GM18526 (cell line): ENCODE data around the gene GBX1.

ENCODE experiments used
- POLR2A ChIP-seq: IDR thresholded peaks from 3 replicates; pipeline ENCODE4 v1.6.1; 2011; ENCODE audit not compliant: insufficient read length; ENCODE audit errors: extremely low read depth

Gene GBX1

DNA sequence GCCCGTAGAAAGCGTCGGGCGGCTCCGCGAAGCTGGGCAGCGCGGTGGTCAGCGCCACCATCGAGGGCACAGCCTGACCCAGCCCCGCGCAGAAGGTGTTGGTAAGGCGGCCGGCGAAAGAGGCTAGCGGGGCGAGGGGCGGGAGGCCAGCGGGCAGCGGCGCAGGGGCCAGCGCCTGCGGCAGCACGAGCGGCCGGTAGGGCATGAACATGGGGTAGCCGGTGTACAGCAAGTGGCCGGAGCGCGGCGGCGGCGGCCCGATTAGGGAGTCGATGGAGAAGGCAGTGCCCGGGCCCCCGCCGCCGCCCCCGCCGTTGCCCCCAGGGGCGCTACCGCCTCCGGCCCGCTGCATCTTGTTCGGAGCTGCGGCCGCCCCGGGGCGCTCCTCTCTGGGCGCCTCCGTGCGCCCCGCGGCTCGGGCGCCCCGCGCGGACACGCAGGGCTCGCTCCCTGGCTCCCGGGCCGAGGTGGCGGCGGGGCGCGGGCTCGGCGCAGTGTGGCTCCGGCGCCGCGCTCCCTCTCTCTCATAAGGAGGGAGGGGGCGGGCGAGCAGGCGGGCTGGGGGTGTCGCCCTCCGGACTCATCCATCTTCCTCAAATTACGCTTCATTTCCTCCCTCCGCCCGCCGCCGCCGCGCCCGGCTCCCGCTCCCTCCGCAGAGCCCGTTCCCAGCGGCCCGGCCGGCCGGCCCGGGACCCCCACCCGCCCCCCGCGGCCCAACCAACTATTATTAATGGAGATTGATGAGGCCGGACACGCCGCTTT is at the start of gene GBX1:
Gene GBX1, minus strand, starts transcription at position 498 of the 765 bp plus-strand sequence. Its CDS starts 146 bp downstream, at position 352.
- no peak for TF ChIP-seq POLR2A

DNA sequence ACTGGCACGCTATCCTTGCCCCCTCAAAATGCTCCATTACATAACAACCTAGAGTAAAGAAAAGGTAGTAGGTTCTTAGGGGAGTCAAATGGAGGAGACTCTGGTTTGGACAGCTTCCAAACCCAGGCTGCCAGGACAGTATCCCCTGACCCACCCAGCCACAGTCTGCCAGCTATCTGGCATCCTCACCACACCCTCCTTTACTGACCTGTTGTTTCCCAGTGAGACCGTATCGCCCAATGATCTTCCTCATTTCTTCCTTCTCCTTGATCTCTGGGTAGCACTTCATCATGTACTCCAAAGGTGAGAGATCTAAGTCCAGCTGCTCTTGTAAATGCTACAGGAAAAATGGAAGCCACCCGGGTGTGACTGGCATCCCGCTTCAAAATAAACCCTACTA is 47.9 kb upstream of the GBX1 start:
- no peak for TF ChIP-seq POLR2A

DNA sequence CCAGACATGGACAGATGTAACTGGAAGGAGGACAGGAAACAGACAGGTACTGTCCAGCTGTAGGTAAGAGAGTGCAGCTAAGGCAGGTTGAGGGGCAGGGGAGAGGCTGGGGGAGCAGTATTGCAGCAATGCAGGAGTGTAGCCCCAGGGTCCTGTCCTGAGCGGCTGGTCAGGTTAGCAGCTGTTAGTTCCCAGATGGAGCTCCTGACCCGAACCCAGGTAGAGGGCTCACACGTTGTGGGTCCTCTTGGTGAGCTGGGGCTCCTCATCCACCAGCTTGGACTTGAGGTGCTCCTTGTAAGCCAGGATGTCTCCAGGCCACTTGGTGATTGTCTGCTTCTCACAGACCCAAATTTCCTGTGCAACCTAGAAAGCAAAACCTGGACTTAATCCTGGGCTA is 46.3 kb upstream of the GBX1 start:
- TF ChIP-seq POLR2A: no peak

DNA sequence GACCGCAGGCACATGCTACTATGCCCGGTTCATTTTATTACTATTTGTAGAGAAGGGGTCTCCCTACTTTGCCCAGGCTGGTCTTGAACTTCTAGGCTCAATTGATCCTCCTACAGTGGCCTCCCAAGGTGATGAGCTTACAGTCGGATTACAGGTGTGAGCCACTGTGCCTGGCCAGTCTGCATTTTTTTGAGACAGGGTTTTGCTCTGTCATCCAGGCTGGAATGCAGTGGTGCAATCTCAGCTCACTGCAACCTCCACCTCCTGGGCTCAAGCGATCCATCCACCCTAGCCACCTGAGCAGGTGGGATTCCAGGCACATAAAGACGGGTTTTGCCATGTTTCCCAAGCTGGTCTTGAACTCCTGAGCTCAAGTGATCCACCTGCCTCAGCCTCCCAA is 45.1 kb upstream of the GBX1 start:
- TF ChIP-seq POLR2A: no peak

DNA sequence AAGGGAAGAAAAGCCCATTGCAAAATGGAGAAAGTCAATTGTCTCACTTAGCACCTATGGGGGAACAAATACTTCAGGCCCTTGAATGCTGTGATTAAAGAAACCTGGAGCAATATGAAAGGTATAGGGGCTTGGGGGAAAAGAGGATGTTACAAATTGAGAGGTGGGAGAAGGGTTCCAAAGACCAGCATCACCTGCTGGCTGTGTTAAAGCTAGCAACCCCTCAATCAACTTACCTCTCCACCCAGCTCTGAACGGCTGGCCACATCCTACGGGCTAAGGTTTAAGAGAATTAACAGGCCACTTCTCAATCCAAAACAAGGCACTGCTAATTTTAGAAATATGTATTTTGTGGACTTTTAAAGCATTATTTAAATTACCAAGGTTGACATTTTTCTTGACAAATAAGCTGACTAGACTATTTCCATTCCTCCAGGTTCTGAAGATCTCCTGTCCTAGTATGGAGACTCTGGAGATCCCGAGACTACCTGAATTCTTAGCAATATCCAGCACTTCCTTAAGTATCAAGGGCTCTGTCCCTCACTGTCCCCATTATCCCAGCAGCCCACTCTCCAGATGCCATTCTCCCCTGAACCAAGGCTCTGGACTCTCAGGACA is 43.8 kb upstream of the GBX1 start:
- TF ChIP-seq POLR2A: no peak

DNA sequence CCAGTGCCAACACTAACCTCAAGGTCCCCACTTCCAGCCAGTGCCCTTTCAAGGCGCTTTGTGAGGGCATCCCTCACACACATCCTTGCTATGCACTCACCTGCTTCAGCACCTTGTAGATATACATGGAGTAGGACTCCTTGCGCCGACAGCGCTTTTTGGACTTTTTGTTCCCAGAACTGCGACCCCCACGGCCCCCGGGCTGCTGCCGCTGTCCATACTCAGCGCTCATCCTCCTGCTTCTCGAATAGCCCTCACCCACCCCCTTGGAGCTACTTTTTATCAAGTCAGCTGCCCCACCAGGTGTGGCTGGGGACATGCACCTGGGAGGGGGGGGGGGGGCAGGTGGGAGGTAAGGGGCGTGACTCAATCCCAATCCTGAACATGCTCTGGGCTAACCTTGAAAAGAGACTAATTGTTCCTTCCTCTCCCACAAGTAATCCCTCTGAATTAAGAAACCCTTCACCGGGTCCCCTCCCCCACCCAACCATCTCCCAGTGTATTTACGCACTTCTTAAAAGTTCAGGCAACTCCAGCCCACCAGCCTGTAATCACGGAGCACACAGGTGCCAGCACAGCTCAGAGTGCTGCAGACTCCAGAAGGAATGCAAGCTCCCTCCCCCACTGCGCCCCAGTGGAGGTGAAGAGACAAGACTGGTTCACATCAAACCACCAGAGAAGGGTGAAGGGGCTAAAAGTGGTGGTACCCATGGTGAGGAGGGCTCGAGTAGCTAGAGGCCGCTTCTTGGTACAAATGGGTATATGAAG is 42.8 kb upstream of the GBX1 start, which contains the start of gene H2BK1:
Gene H2BK1, minus strand, starts transcription at position 402 of the 768 bp plus-strand sequence. Its CDS starts 170 bp downstream, at position 232.
- no peak for TF ChIP-seq POLR2A

DNA sequence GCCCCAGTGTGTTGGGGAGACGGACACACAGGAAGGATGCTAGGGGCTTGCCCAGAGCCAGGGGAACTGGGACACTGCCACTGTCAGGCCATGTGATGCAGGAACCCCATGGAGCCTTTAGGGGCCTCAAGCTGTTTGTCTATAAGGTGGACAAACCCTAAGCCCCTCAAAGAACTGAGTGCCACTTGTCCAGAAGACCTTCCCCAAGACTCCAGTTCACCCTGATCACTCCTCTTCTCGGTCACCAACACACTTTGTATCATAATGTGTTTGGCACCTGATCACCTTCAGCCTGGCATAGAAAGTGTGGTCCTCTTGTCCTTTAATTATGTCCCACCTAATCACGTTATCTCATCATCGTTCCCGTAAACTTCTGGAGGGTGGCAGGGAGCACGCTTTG is 42.1 kb upstream of the GBX1 start:
- no peak for TF ChIP-seq POLR2A

DNA sequence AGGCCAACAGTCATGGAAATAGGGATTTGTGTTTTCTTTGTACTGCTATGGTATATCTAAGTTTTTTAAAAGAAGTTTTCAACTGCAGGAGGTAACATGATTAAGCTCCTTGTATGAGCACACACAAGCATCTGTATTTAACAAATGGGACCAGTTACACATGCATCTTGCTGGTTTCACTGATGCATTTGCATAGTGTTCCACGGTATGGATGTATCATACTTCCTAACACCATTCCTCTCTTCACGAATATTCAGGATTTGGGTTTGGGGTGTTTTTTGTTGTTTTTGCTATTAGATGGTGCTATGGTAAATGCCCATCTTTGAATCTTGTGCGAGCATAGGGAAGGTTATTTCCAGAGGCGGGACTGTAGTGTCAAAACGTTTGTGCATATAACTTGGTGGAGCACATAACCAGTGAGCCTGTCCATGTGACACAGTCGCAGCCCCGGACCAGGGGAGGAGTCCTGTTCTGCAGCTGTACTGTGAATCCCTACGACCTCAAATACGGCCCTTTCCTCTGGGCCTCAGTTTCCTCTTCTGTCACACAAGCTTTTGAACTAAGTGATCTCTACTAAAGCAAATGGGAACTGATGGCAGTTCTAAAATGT is 40.9 kb upstream of the GBX1 start:
- TF ChIP-seq POLR2A: no peak

DNA sequence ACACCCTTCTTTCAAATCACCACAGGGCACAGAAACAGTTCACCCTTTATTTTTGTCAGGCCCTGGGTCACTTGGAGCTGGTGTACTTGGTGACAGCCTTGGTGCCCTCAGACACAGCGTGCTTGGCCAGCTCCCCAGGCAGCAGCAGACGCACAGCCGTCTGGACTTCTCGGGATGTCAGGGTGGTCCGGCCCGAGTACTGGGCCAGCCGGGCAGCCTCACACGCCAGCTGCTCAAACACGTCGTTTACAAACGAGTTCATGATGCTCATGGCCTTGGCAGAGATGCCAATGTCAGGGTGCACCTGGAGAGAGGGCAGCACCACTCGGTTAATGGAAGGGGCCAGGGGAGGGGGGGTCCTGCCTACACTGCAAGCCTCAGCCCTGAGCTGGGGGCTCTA is 40.3 kb upstream of the GBX1 start:
- TF ChIP-seq POLR2A: no peak

DNA sequence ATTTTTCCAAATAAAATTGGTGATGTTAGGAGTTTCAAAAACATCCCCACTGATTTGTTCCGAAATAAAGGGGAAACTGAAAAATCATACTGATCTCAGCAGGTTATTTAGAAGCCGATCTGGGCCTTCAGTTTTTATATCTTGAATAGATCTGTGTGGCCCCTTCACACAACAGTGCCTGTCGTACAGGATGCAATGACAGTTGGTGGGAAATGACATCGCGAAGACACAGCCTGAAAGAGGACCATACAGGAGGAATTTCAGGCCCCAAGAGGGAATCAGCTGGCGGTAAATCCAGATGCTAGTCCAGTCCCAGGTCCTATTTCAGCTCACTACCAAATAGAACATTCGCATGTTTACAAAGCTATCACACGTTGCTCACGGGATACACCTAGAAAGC is 39.8 kb upstream of the GBX1 start:
- TF ChIP-seq POLR2A: no peak

DNA sequence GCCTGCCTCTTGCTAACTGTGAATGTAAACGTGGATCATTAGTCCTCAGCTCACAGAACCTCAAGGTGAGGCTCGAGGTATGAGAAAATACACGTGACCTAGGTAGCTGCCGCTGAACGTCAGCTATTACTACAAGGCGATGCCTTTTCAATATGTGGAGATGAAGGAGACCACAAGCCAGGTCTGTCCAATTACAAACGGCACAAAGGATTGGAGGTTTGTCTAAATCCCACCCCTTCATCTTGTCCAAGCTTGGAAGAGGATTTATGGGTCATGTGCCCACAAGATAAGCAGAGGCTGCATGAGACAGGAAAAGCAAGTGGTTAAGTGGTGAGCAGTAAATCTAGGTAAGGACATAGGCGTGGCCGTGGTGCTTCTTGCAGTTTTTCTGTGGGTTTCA is 39.4 kb upstream of the GBX1 start:
- TF ChIP-seq POLR2A: no peak

DNA sequence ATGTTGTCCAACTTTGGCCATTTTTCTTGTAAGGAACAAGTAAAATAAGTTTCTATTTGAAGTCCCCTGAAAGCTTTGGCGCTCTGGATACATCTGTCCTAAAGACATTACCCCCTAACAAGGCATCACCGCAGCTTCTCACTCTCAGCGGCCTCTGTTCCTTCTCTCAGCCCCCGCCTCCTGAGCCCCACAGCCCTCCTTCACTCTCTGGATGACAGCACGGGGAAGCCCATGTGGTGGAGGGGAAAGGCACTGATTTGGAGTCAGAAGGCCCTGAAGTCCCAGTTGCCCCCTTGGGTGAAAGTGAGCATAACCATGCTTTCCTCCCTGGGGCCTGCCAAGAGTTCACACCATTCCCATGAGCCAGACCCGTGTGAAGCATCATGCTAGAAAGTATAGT is 38.2 kb upstream of the GBX1 start:
- TF ChIP-seq POLR2A: no peak

DNA sequence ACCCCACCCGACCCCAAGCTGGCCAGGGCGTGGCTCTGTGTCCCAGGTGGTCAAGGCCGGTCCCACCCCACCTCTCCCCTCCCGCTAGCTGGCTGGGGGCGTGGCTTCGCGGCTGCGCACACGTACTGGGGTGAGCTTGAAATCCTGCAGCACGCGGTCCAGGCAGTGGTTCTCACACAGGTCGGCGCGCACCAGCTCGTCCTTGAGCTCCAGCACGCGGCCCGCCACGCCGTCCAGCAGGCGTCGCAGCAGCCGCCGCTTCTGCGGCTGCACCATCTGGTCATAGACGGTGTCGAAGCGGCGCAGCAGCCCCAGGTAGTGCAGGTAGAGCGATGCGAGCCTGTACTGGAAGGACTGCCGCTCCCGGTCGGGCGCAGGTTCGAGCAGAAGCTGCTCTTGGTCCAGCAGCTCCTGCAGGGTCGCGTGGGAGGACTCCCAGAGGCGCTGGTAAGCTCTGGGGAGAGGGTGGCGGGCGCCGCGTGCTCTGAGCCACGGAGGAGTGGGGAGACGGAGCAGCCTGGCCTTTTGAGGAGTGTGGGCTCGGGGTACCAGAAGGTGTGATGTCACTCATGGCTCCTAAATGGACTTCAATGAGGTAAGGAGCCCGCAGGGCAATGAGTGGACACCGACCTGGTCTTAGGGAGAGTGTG is 37.0 kb upstream of the GBX1 start:
- TF ChIP-seq POLR2A: no peak

DNA sequence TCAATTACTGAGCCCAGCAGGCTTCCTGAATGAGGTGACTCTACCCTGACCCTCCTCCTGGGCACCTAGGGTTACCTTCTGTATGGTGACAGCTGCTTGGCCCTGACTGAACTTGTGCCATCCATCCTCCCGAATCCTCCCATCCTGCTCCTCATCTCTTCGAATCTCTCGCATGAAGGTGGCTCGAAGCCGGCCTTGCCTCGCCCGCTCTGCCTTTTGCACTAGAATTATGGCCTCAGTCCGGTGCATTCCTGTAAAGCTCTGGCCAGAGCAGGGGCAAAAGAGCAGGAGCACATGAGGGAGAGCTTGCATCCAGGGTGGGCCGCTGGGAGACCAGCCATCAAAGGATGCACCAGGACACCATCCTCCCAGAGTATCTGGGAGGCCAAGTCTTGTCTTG is 35.3 kb upstream of the GBX1 start:
- no peak for TF ChIP-seq POLR2A

DNA sequence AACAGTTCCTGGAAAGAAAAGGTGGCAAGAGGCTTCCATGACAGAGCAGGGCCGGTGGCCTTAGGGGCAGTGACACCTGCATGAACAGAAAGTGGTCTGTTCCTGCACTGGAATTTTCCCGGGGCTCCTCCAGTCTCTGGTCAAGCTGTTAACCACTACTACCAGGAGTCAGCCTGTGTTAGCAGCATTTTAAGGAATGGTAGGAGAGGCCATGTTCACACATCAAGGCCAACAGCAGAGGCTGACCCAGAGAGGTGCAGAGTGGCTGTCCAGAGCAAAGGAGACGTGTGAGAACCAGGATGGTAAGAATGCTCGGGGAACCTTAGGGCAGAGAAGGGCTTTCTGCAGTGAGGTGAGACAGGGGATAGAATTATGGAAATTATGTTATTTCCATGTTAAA is 34.3 kb upstream of the GBX1 start:
- no peak for TF ChIP-seq POLR2A
